Myocyte (in vitro differentiated cells): ENCODE data around the gene SLC38A9. TPM values are rescaled to one million over a fixed set of nuclear protein-coding genes. Genes with fewer than 3 reads are reported as not detected.
A peak's percentile ranks its signal among the peaks of the same experiment; 100 is the strongest.
"Not testable (repeated sequence)": the region's sequence is repeated elsewhere in the genome, so short reads cannot be mapped to it uniquely, and the experiment has no call there.

Experiments
- DNase-seq: peaks from one replicate; pipeline ENCODE4 v3.0.0-alpha.2; 2012; ENCODE audit warnings: low read depth
- total RNA-seq: library from RNA; depleted of rRNA; stranded (reverse); fragments of >200 nt; gene quantifications from 2 replicates; pipeline ENCODE4 v1.2.3, GENCODE V29; 2014

The SLC38A9 gene
- total RNA-seq, 1 donor from 2014 or later, result 14.7 TPM

DNA sequence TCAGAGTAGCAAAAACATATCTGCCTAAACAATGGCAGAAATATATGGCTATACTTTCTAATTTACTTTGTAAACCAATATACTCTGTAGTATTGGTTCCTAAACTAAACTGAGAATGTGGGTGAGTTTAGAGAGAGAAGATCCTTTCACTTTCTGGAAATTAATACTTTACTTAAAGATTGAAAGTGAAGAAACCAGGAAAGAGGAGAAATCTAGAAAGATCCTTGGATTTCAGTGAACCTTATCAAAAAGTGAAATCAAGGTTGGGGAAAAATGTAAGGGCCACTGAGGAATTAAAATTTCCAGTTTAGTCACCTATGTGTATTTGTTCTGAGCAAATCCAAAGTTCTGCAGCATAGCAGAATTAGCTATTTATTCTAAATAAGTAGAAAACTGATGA is 5.9 kb downstream of the SLC38A9 start:
- no peak for DNase-seq

DNA sequence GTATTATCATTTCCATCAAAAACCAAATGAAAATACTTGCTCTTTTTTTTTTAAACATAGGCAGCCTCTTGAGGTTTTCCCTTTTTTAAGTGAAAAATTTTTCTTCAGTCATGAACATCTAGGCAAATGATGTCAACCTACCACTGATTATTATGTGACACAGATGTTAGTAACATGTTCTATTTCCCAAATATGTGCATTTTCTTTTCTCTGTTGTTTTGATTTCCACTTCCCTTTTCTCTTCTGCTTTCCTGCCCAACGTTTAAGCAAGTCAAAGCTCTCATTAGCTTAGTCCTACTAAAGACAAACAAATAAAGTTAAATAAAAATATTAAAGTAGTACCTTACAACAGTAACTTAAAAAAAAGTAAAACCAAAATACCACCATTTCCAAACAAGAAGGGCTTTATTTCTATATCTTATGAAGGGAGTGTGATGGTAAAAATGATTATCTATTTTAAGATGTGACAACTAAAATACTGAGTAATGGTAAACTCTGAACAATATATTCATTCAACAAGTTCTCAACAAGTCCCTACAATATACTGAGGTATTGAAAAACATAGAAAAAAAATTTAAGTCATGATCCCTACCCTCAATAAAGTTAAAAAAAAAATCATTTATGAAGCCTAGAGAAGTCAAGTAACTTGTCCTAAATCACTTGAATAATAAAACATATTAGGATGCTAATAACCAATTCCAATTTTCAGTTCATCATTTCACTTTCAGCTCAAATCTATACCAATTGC is 9.4 kb downstream of the SLC38A9 start:
- DNase-seq, result no peak

DNA sequence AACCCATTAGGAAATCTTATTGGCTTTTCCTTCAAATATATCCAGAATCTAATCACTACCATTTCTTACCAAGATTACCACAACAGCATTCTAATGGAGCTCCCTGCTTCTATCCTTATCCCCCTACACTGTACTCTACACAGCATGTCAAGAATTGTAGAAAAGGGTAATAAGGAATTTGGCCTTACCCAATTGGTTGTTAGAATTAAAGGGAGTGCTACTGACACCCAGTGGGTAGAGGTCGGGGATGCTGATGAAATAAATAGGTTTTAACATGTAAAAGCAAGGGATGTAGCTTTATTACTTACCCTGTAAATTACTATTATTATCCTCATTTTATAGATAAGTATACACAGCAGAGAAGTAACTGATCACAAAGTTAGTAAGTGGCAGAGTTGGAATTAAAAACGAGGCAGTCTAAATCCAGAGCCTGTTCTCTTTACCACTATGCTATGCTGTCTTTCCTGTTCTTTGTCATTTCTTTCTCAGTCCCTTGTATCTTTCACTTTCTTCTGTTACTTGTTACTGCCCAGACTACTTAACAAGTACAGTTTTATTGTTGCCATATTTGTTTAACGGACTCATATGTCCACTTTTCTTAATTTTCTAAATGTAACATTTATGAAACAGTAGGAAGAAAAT is 10.5 kb downstream of the SLC38A9 start:
- no peak for DNase-seq

DNA sequence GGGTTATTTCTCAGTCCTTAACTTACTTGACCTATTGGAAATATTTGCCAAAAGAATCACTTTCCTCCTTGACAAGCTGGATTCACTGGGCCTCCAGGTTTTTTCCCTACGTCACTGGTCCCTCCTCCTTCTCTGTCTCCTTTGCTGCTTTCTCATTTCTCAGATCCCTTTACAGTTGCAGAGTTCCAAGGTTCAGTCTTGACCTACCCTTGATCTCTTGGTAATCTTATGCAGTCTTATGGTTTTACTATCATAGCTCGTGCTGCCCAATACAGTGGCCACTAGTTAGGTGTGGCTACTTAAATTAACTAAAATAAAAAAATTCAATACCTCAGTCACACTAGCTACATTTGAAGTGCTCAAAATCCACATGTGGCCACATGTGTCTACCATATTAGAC is 11.4 kb downstream of the SLC38A9 start:
- DNase-seq, result no peak

DNA sequence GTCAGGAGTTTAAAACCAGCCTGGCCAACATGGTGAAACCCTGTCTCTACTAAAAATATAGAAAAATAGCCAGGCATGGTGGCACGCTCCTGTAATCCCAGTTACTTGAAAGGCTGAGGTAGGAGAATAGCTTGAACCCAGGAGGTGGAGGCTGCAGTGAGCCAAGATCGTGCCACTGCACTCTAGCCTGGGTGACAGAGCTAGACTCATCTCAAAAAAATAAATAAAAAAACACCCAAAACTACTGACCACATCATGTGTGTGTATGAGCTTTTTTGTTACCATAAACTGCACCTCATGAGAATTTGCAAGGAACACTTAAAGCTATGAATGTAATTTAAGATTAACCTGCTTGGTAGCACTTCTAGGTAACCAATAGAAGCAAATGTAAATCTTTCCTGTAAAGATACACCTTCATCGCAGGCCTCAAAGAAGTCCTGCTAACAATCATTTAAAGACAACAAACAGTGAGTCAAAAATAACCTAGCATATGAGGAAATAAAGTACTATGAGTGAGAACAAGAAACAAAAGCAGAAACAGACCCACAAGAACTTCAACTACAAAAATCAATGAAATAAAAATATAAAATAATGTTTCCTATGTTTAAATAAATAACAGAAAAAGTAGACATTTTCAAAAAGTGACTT is 13.0 kb downstream of the SLC38A9 start:
- no peak for DNase-seq

DNA sequence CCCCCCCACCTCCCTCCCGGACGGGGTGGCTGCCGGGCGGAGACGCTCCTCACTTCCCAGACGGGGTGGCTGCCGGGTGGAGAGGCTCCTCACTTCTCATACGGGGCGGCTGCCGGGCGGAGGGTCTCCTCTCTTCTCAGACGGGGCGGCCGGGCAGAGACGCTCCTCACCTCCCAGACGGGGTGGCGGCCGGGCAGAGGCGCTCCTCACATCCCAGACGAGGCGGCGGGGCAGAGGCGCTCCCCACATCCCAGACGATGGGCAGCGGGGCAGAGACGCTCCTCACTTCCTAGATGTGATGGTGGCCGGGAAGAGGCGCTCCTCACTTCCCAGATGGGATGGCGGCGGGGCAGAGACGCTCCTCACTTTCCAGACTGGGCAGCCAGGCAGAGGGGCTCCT is 15.4 kb downstream of the SLC38A9 start:
- DNase-seq, result not testable (repeated sequence)

DNA sequence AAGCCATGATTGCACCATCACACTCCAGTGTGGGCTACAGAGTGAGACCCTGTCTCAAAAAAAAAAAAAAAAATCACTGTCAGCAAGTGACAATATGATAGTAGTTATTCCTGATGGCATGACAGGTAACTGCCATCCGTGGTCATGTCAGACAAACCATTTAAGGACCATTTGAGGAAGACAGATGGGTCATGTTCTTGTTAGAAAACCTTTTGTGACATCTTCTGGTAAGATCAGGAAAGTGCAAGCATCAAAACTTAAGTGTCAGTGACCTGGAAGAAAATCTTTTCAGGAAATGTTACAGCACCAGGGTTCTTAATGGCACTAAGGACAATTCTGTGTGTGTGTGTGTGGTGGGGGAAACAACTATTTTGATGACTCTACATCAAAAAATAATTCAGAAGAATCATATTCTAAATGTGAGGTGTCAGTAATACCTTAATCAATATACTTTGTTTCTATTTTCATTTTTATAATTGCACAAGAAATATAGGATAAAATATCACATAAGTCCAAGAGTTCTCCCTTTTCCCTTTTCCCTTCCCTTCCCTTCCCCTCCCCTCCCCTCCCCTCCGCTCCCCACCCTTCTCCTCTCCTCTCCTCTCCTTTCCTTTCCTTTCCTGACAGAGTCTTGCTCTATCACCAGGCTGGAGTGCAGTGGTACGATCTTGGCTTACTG is 17.8 kb downstream of the SLC38A9 start:
- peak; percentile 29 for DNase-seq

DNA sequence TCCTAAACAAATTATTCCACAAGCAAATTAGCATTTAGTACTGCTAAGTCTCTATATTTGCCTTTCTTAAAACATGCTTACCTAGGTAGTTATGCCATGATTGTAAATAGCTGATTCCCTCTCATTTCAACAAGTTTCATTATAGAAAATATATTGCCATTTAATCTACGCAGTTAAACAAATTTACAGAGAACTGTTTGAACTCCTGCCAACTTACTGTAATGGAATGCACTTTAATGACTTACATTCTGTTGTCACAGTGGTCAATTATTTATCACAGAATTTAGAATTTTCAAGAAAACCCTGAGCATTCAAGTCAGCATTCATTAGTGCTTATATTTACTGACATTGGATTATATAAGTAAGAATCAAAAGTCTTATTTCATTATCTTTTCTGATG is 19.6 kb downstream of the SLC38A9 start:
- no peak for DNase-seq

DNA sequence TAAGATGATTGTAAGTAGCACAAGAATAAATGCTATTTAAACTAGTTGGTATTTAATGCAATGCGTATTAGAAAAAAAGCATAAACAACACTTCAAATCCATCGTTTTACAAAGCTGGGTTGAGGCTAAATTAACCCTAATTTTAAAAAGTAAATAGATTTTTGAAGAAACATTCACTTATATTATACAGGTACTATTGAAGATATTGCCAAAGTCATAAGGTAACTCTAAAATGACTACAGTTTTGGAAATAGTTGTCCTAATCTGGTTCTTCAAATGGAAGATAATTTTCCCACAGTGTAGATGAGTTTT is 20.1 kb downstream of the SLC38A9 start:
- DNase-seq, result no peak

DNA sequence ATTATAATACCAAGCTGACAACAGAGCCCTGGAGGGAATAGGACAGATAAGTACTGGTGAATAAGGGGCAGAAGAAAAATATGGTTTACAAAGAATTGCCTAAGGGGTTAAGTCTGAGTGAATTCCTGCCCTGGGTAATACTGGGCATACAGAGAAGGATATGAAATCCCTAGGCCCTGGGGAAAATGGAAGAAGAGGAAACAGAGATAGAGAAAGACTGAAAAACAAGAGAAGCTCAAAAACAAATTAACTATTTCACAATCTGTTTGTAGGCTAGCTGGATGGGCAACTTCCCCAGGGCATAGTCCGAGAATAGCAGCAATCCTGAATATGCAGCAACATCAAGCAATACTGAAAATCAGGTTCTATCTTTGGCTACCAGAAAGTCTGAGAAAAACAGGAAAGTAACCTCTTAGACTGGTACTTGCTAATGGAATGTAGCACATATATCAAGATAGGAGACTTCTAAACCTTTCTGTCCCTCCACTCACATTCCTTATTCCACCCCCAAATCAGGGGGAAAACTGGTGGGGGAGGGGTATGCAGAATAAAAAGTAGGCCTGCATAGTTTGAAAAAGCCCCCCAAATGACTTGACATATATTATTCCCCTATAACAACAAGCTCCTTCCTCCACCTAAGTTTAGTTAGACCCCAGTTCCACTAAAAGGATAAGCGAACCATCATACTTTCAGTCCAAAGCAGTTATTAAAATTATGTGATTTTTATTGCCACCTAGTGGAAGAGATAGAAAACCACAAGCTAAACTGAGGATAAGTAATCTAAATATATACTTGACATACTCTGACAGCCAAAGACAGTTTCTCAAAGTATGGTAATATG is 20.6 kb downstream of the SLC38A9 start:
- DNase-seq, result peak; percentile 70

DNA sequence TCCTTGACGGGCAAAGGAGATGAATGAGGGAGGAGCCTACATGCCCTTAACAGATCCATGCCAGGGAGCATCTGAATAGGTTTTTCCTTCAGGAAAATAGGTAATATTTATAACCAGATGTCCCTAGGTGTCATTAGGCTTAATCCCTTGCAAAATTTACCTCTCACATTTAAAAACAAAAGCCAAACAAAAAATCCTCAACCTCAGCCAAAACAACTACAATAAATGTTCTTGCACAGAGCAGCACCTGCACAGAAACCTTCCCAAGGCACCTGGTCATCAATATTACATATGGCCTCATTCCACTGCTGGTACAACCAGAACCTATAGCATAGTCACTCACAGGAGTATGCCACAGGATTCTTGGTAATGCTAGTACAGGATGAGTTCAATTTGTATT is 30.1 kb downstream of the SLC38A9 start:
- DNase-seq, result no peak

DNA sequence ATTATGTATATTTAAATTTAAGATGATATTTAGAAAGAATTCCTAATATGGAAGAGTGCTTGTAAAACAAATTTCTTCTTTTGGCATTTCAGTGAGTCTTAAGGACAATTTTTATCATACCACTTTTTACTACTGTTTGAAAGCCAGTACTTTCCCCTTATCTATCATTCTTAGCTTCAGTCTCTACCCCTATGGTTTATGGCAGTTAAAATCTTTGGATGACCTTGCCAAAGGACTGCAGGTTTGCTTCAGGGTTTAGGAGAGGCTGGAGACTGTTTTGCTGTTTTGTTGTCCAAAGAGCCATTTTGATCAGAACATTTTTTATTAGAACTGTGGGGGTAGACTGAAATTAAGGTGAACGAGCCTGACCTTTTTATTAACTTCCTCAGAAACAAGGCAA is 30.8 kb downstream of the SLC38A9 start:
- DNase-seq, result no peak

DNA sequence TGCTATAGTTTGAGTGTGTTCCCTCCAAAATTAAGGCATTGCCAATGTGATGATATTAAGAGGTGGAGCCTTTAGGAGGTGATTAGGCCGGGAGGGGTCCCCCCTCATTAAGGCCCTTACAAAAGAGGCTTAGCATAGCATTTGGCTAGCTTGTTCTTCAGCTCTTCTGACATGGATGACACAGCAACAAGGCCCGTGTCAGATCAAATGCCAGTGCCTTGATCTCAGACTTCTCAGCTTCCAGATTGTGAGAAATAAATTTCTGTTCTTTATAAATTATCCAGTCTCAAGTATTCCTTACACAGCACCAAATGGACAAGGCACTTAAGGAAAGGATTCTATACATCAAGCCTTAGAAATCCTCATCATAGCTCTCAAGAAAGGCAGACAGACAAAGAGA is 31.8 kb downstream of the SLC38A9 start:
- peak; percentile 50 for DNase-seq

DNA sequence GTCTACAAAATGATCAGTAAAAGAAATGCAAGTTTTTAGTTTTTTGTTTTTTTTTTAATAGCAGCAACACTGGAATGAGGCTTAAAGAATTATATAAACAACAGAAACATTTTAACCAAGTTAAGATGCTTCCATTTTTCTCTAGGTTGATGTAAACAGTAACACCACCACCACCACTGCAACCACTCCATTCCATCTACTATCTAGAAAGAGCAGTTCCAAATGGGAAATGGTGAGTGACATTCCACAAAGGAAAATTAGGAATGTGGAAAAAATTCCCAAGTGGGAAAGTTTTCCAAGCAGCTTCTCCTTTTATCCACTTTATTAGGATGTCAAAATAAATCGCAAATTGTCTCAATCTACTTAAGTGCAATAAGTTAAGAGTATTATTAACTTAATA is 32.6 kb downstream of the SLC38A9 start:
- no peak for DNase-seq

DNA sequence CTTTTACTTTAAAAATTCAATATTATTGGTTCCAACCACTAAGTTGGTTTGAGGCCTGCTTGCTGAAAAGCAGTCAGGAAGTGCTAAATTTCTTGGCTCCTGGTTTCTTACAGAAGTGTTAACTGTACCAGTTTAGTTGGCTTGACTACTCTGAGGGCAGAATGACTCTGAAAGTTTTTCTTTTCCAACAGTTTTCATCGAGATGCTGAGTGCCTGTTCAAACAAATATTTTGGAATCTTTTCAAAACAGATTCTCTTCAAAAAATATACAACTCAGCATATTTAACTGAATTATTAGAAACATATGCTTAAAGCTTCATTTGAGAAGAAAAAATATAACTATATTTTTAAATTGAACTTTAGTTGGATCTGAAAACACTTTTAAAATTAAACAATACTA is 37.0 kb downstream of the SLC38A9 start:
- peak; percentile 34 for DNase-seq

DNA sequence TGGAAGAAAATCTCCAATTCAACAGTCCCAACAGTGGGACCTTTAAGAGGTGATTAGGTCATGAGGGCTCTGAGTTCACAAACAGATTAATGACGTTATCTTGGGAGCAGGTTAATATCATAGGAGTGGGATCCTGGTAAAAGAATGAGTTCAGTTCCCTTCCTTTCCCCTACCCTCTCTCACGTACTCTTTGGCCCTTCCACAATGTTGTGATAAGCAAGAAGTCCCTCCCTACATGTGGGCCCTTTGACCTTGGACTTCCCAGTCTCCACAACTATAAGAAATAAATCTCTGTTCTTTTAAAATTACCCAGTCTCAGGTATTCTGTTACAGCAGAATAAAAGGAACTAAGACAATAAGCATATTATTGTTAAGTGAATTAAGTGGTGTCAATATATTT is 37.8 kb downstream of the SLC38A9 start:
- DNase-seq, result no peak

DNA sequence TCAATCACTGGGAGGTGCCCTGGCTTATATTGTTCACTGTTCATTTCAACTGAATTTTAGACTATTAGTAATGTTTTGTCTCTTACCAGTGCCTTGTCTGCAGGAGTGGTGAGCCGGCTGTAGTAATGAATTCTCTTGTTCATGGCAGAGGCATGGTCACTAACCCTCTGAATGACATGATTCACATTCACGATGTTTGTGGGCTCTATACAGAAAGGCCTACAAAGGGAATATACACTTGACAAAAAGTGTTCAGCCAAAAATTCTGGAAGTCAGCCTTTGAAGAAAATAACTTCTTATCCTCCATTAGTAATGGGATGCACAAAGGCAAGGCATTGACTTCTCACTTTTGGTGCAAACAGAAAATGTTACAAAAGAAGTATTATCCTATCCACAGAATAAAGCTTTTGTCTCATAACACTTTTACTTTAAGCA is 39.6 kb downstream of the SLC38A9 start:
- DNase-seq, result no peak

DNA sequence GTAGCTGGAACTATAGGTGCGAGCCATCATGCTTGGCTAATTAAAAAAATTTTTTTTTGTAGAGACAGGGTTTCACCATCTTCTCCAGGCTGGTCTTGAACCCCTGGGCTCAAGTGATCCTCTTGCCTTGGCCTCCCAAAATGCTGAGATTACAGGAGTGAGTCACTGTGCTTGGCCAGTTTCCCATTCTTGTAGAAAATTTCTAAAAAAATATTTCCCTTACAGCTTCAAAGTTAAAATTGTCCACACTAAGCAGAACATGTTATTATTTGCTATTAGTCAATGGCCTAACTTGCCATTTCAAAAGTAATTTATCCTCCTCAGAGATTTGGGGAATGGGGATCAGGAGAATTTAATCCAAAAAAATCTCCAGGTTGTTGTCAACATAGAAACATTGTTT is 40.1 kb downstream of the SLC38A9 start:
- no peak for DNase-seq

DNA sequence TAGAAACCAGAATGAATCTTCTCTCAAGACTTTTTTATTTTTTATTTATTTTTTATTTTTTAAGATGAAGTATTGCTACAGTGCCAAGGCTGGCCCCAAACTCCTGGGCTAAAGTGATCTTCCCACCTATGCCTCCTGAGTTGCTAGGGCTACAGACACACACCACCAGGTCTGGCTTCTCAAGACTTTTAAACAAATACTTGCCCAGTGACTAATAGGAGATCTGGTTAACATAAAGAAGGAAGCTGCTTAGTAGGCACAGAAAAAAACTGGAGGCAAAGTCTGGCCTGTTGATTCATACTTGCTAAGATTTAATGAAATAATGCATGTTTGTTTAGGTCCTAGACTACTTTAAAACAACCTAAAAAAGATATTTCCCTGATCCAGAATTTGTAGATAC is 43.8 kb downstream of the SLC38A9 start:
- DNase-seq, result peak; percentile 24

DNA sequence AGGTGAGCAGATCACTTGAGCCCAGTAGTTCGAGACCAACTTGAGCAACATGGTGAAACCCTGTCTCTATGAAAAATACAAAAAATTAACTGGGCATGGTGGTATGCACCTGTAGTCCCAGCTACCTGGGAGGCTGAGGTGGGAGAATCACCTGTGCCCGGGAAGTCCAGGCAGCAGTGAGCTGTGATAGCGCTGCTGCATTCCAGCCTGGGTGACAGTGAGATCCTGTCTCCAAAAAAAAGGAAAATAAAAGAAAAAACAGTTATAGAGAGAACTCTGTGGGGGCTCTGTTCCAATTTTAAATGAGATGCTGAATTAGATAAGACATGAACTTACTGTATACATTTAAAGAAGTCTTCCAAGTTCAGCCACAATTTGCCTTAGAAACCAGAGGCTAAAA is 44.2 kb downstream of the SLC38A9 start:
- DNase-seq, result no peak

DNA sequence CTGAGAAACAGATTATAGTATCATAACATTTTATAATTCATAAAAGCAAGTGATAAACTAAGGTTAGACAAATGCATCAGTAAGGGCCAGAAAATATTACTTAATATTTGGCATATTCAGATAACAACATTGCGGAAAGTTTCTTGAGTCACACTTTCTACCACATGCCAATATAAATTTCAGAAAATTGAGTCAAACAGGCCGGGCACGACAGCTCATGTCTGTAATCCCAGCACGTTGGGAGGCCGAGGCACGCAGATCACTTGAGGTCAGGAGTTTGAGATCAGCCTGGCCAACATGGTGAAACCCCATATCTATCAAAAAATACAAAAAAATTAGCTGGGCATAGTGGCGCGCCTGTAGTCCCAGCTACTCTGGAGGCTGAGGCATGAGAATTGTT is 47.1 kb downstream of the SLC38A9 start:
- peak; percentile 49 for DNase-seq
